Measurements from ENCODE around the gene RAMAC. TPM values are rescaled to one million over a fixed set of nuclear protein-coding genes. Genes with fewer than 3 reads are reported as not detected.

RAMAC gene
- total and polyA plus RNA-seq, 11 donors, result 11.0 to 25.5 (median 14.9) TPM

DNA sequence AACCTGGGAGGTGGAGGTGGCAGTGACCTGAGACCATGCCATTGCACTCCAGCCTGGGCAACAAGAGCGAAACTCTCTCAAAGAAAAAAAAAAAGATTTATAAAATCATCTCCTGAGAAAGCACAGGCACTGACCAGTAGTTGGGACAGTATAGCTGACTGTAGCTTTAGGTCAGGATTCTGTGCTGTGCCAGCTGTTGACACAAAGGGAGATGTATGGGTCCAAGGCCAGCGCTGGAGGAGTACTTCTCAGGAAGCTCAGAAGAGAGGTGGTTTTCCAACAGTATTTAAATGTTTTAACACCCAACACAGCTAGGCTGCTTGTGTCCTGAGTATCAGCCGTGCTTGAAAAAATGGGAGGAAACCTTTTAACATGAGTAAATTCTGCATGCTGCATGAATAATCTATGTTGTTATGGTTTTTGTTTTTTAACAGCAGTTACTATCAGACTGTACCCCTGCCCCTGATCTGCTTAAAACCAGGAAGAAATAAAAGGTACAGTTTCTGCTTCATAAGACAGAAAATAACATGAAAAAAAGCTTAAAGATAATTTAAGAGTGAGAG lies 6.5 kb downstream of the RAMAC start:
- 83 to 97% (median 92%) methylated on average over 3 of the region's 3 CpGs for WGBS, 4 donors
- ATAC-seq, result no peak
- intact Hi-C loops (cut with DNase I), result no loop called here

DNA sequence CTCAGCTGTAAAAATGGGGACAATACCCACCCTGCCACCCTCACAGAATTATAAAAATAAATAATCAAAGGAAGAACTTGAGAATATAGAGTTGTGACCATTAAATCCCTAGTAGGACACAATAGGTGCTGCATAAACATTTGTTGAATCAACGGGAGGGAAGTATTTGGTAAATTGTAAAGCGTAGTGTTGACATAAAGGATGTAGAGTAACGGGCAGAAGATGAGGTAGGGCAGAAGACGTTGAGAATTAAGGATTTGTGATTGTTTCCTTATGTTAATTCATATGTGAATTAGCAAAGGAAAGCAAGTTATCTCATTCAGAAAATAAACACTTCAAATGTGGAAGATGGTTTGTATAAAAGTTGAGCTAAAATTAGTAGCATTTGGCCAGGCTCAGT lies 7.1 kb downstream of the RAMAC start:
- Histone ChIP-seq H3K4me3 (no peak overlapping the region), H3K4me1 (no peaks in the 10 kb centered on the region), H3K27me3 (no peaks in the 10 kb centered on the region), H3K36me3 (peaks cover 0 to 31% (median 30%) of the 10 kb centered on the region in 9 donors), H3K9me3 (no peaks in the 10 kb centered on the region), H3K27ac (no peak overlapping the region)
- DNase-seq (no peak), ATAC-seq (no peak)
- intact Hi-C loops (cut with DNase I), result no loop called here
- no peak for TF ChIP-seq POLR2A (IDR thresholded peaks at IDR 0.05)
- TF ChIP-seq, protein P1, sequence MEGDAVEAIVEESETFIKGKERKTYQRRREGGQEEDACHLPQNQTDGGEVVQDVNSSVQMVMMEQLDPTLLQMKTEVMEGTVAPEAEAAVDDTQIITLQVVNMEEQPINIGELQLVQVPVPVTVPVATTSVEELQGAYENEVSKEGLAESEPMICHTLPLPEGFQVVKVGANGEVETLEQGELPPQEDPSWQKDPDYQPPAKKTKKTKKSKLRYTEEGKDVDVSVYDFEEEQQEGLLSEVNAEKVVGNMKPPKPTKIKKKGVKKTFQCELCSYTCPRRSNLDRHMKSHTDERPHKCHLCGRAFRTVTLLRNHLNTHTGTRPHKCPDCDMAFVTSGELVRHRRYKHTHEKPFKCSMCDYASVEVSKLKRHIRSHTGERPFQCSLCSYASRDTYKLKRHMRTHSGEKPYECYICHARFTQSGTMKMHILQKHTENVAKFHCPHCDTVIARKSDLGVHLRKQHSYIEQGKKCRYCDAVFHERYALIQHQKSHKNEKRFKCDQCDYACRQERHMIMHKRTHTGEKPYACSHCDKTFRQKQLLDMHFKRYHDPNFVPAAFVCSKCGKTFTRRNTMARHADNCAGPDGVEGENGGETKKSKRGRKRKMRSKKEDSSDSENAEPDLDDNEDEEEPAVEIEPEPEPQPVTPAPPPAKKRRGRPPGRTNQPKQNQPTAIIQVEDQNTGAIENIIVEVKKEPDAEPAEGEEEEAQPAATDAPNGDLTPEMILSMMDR (IDR thresholded peaks at IDR 0.05), result no peak
- WGBS, 4 donors, result 78 to 86% (median 81%) methylated on average over 4 of the region's 4 CpGs

More for the DNA sequence above, 6.5 kb downstream of the RAMAC start:
- peaks cover 0 to 36% (median 31%) of the 10 kb centered on the region in 9 donors for H3K36me3 ChIP-seq
- no peaks in the 10 kb centered on the region for H3K9me3 ChIP-seq
- no peak overlapping the region for H3K27ac ChIP-seq
- H3K4me3 ChIP-seq, result no peak overlapping the region
- H3K4me1 ChIP-seq, result peaks cover 0 to 2% (median under 1%) of the 10 kb centered on the region in 12 donors
- no peak for DNase-seq
- TF ChIP-seq, protein P1 (IDR thresholded peaks at IDR 0.05), result no peak
- TF ChIP-seq POLR2A (IDR thresholded peaks at IDR 0.05), result no peak
- no peaks in the 10 kb centered on the region for H3K27me3 ChIP-seq

DNA sequence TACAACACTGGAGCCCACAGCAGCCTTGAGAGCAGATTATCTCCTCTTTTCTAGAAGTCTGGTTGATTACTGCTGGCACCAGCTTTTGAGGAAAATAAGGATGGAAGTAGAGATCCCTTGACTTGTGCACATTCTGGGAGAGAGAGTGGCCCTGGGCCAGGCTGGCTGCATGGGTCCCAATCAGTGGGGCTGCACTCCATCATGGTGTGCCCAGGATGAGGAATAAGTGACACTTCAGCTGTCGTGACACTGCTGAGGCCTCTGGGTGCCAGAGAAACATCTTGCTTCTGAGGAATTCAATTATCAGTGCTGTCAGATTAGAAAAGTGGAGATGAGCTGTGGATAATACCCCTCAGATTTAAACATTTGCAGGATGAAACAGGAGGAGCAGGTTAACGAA lies 9.1 kb downstream of the RAMAC start:
- peaks cover 0 to 8% (median 3%) of the 10 kb centered on the region in 12 donors for H3K4me1 ChIP-seq
- DNase-seq (no peak), ATAC-seq (no peak)
- TF ChIP-seq, protein P1 (IDR thresholded peaks at IDR 0.05), result no peak
- no peak for TF ChIP-seq POLR2A (IDR thresholded peaks at IDR 0.05)
- H3K27ac ChIP-seq, result no peak overlapping the region
- WGBS, 4 donors, result 78 to 90% (median 89%) methylated on average over 2 of the region's 2 CpGs
- H3K36me3 ChIP-seq, result peaks cover 0 to 15% (median 14%) of the 10 kb centered on the region in 9 donors
- H3K9me3 ChIP-seq, result no peaks in the 10 kb centered on the region
- no peaks in the 10 kb centered on the region for H3K27me3 ChIP-seq
- intact Hi-C loops (cut with DNase I), result no loop called here
- no peak overlapping the region for H3K4me3 ChIP-seq

DNA sequence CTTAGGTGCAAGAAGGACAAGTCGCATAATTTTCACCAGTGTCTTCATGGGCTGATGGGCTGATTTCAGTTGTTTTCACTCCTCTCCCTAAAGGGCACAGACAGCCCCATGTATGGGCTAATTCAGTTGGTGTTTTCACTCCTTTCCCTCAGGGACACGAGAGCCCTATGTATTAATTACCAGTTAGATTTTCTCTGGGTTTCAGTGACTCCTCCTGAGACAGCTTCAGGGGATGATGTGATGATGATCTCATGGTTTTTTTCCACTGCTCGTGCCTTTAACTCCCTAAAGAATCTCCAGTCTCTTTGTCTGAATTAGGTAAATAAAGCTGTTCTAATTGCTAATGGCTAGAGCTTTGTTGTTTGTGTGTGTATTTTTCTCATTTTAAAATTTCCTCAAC lies 9.9 kb downstream of the RAMAC start:
- ATAC-seq, result no peak
- Histone ChIP-seq H3K36me3 (peaks cover 0 to 10% (median 8%) of the 10 kb centered on the region in 9 donors), H3K27ac (no peak overlapping the region), H3K9me3 (no peaks in the 10 kb centered on the region), H3K4me1 (peaks cover 0 to 11% (median 4%) of the 10 kb centered on the region in 12 donors), H3K27me3 (no peaks in the 10 kb centered on the region), H3K4me3 (no peak overlapping the region)
- 70 to 74% (median 73%) methylated on average over 3 of the region's 3 CpGs for WGBS, 4 donors
- TF ChIP-seq POLR2A (IDR thresholded peaks at IDR 0.05), result no peak
- TF ChIP-seq, protein P1 (IDR thresholded peaks at IDR 0.05), result no peak
- DNase-seq, result no peak
- intact Hi-C loops (cut with DNase I), result no loop called here
